ENCODE measurements around the gene ZNF280D. TPM values are rescaled to one million over a fixed set of nuclear protein-coding genes. Genes with fewer than 3 reads are reported as not detected.

The ZNF280D gene
- total and polyA plus RNA-seq, 2 donors (not counting 1 experiment from before 2014, with no cell fraction given) = 11.9 to 37.7 TPM

GRCh38 chr15:56608140-56608778 lies 125.0 kb downstream of the ZNF280D start:
- H3K79me2 ChIP-seq (ENCODE audit: control insufficient read depth, insufficient read depth, low read length) = no peaks in the 10 kb centered on the region
- no peak overlapping the region for H2AFZ ChIP-seq (ENCODE audit: low read length)
- H3K4me1 ChIP-seq (ENCODE audit: control insufficient read depth, extremely low read depth, insufficient read depth, low read length) = no peaks in the 10 kb centered on the region
- H3K27me3 ChIP-seq (ENCODE audit: control insufficient read depth, insufficient read depth, low read length) = no peaks in the 10 kb centered on the region
- H3K36me3 ChIP-seq (ENCODE audit: control insufficient read depth, insufficient read depth, low read length) = no peaks in the 10 kb centered on the region
- no peak overlapping the region for H3K4me2 ChIP-seq (ENCODE audit: extremely low read depth, insufficient read depth, low read length)
- H3K27ac ChIP-seq (ENCODE audit: insufficient read depth, low read length) = no peak overlapping the region
- H3K9ac ChIP-seq (ENCODE audit: insufficient read depth, low read length) = no peak overlapping the region
- DNase-seq (ENCODE audit: low read depth in 2 of 2) = peak in 1 of 2 donors; percentile 39
- no peaks in the 10 kb centered on the region for H4K20me1 ChIP-seq (ENCODE audit: control insufficient read depth, extremely low read depth, insufficient read depth, low read length)
- H3K9me3 ChIP-seq (ENCODE audit: control insufficient read depth, insufficient read depth, low read depth, low read length) = no peaks in the 10 kb centered on the region
- TF ChIP-seq CTCF (conservative IDR thresholded peaks at IDR 0.05 in 1 of 2, IDR thresholded peaks at IDR 0.05 in 1 of 2; ENCODE audit: low read depth in 1 of 2, low read length in 2 of 2) (no peak), EZH2 (IDR thresholded peaks at IDR 0.05; ENCODE audit: low read length, missing control alignments) (no peak)
- no peak overlapping the region for H3K4me3 ChIP-seq (replicated peaks in 1 of 4; ENCODE audit: control extremely low read depth in 1 of 4, insufficient read depth in 1 of 4, low read depth in 3 of 4, low read length in 4 of 4)

DNA sequence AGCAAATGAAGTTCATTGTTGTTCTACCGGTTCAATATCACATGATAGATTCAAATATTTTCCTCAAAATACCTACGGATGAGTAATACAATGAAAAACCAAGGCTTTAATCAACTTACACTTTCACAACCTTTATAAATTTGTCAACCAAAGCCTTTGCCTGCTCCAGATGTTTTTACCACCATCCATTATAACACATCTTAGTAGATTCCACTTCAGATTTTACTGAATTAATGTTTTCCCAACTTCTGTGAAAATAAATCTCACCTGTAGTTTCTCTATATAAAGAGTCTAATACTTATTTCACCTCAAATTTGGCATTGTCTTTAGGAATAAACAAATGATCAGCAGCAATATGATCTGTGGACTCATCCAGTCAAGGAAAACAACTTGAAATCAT lies 131.1 kb downstream of the ZNF280D start:
- TF ChIP-seq EZH2 (IDR thresholded peaks at IDR 0.05; ENCODE audit: low read length, missing control alignments) (no peak), CTCF (conservative IDR thresholded peaks at IDR 0.05 in 1 of 2, IDR thresholded peaks at IDR 0.05 in 1 of 2; ENCODE audit: low read depth in 1 of 2, low read length in 2 of 2) (no peak)
- Histone ChIP-seq H3K4me3 (replicated peaks in 1 of 4; ENCODE audit: control extremely low read depth in 1 of 4, insufficient read depth in 1 of 4, low read depth in 3 of 4, low read length in 4 of 4) (no peak overlapping the region), H3K27me3 (ENCODE audit: control insufficient read depth, insufficient read depth, low read length) (no peaks in the 10 kb centered on the region), H3K9me3 (ENCODE audit: control insufficient read depth, insufficient read depth, low read depth, low read length) (no peaks in the 10 kb centered on the region), H3K4me2 (ENCODE audit: extremely low read depth, insufficient read depth, low read length) (no peak overlapping the region), H3K36me3 (ENCODE audit: control insufficient read depth, insufficient read depth, low read length) (no peaks in the 10 kb centered on the region), H3K79me2 (ENCODE audit: control insufficient read depth, insufficient read depth, low read length) (no peaks in the 10 kb centered on the region), H2AFZ (ENCODE audit: low read length) (no peak overlapping the region), H4K20me1 (ENCODE audit: control insufficient read depth, extremely low read depth, insufficient read depth, low read length) (no peaks in the 10 kb centered on the region), H3K27ac (ENCODE audit: insufficient read depth, low read length) (no peak overlapping the region), H3K9ac (ENCODE audit: insufficient read depth, low read length) (no peak overlapping the region), H3K4me1 (ENCODE audit: control insufficient read depth, extremely low read depth, insufficient read depth, low read length) (peaks cover 2% of the 10 kb centered on the region)
- DNase-seq (ENCODE audit: low read depth in 2 of 2) = no peak

DNA sequence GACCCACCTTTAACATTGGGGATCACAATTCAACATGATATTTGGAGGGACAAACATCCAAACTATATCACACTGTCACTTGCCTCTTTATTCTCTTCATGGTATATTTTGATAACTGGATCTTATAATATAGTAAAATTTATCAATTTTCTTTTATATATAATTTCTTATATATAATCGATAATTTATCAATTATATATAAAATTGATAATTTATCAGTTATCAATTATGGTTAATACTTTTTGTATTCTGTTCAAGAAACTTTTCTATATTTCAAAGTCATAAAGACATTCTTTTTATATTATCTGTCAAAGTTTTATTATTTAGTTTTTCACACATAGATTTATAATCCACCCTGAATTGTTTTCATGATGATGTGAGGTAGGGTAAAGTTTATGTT lies 132.9 kb downstream of the ZNF280D start:
- Histone ChIP-seq H3K79me2 (ENCODE audit: control insufficient read depth, insufficient read depth, low read length) (no peaks in the 10 kb centered on the region), H4K20me1 (ENCODE audit: control insufficient read depth, extremely low read depth, insufficient read depth, low read length) (no peaks in the 10 kb centered on the region), H3K4me3 (replicated peaks in 1 of 4; ENCODE audit: control extremely low read depth in 1 of 4, insufficient read depth in 1 of 4, low read depth in 3 of 4, low read length in 4 of 4) (no peak overlapping the region), H2AFZ (ENCODE audit: low read length) (no peak overlapping the region), H3K9me3 (ENCODE audit: control insufficient read depth, insufficient read depth, low read depth, low read length) (no peaks in the 10 kb centered on the region), H3K27ac (ENCODE audit: insufficient read depth, low read length) (no peak overlapping the region), H3K27me3 (ENCODE audit: control insufficient read depth, insufficient read depth, low read length) (no peaks in the 10 kb centered on the region), H3K4me2 (ENCODE audit: extremely low read depth, insufficient read depth, low read length) (no peak overlapping the region), H3K4me1 (ENCODE audit: control insufficient read depth, extremely low read depth, insufficient read depth, low read length) (peaks cover 2% of the 10 kb centered on the region), H3K36me3 (ENCODE audit: control insufficient read depth, insufficient read depth, low read length) (no peaks in the 10 kb centered on the region), H3K9ac (ENCODE audit: insufficient read depth, low read length) (no peak overlapping the region)
- TF ChIP-seq EZH2 (IDR thresholded peaks at IDR 0.05; ENCODE audit: low read length, missing control alignments) (no peak), CTCF (conservative IDR thresholded peaks at IDR 0.05 in 1 of 2, IDR thresholded peaks at IDR 0.05 in 1 of 2; ENCODE audit: low read depth in 1 of 2, low read length in 2 of 2) (no peak)
- no peak for DNase-seq (ENCODE audit: low read depth in 2 of 2)
